Activated CD8-positive, alpha-beta T cell treated with anti-CD3 and anti-CD28 coated beads for 36 hours (primary cell): ENCODE results near the gene TANC2. TPM values are rescaled to one million over a fixed set of nuclear protein-coding genes. Genes with fewer than 3 reads are reported as not detected.

ENCODE experiments used
- ATAC-seq: fragments of 200-7000 bp; cut with Tn5 transposase; one replicate; pipeline ENCODE4 v1.10.0; 2021; ENCODE audit warnings: mild to moderate bottlenecking, moderate library complexity
- CTCF ChIA-PET: fragments of 350-600 bp; sonication (Branson Sonifier 250); formaldehyde crosslinking; loops from one replicate; lab custom pipeline; 2021; ENCODE audit warnings: antibody characterized with exemption; lab: Charles Lee
- POLR2A ChIA-PET: fragments of 350-600 bp; sonication (Branson Sonifier 250); formaldehyde crosslinking; loops from one replicate; lab custom pipeline; 2021; ENCODE audit warnings: antibody characterized with exemption; lab: Charles Lee
- DNase-seq: peaks from one replicate; pipeline ENCODE4 v3.0.0-alpha.2; 2020
- H3K27ac Mint-ChIP-seq: one replicate; pipeline ENCODE4 v1.8.0; 2021; ENCODE audit warnings: mild to moderate bottlenecking, mixed read lengths
- H3K27me3 Mint-ChIP-seq: one replicate; pipeline ENCODE4 v1.8.0; 2021; ENCODE audit warnings: mixed read lengths
- H3K36me3 Mint-ChIP-seq: one replicate; pipeline ENCODE4 v1.8.0; 2021; ENCODE audit warnings: low read depth, mixed read lengths
- H3K4me1 Mint-ChIP-seq: one replicate; pipeline ENCODE4 v1.8.0; 2021; ENCODE audit warnings: low read depth, mixed read lengths
- H3K4me3 Mint-ChIP-seq: one replicate; pipeline ENCODE4 v1.8.0; 2021; ENCODE audit warnings: mild to moderate bottlenecking, moderate library complexity, mixed read lengths
- H3K9me3 Mint-ChIP-seq: one replicate; pipeline ENCODE4 v1.8.0; 2021; ENCODE audit warnings: mixed read lengths
- CTCF ChIP-seq: fragments of 200-600 bp; IDR thresholded peaks from one replicate; pipeline ENCODE4 v1.8.0; 2022; ENCODE audit warnings: antibody characterized with exemption, mild to moderate bottlenecking
- intact Hi-C: fragments of 100-400 bp; cut with micrococcal nuclease; formaldehyde crosslinking; loops from one replicate; pipeline ENCODE4 v1.10.0; 2022
- total RNA-seq, 2 experiments: library from RNA; stranded (reverse); gene quantifications; one replicate each; pipeline ENCODE4 v1.2.3, GENCODE V29; 2021

Gene TANC2
- total RNA-seq, 2 experiments from 2014 or later: 7.9 to 9.6 TPM

- TF ChIP-seq CTCF: no peak
- H3K36me3 Mint-ChIP-seq: no peaks in the 10 kb centered on the region
- ATAC-seq: no peak
- H3K27ac Mint-ChIP-seq: no peak overlapping the region
- no peak for DNase-seq
- H3K9me3 Mint-ChIP-seq: no peaks in the 10 kb centered on the region
- CTCF ChIA-PET: interaction anchor here (0.9 kb wide), 1 partner anchor 43 kb away, joined by 3 read pairs; no protein-coding TSS in a partner anchor
- H3K4me1 Mint-ChIP-seq: no peaks in the 10 kb centered on the region
- POLR2A ChIA-PET: no interaction called here
- intact Hi-C loops: no loop called here
- no peak overlapping the region for H3K4me3 Mint-ChIP-seq
- H3K27me3 Mint-ChIP-seq: no peaks in the 10 kb centered on the region
Observed at GRCh38 chr17:62921817-62922216, 44.2 kb upstream of the TANC2 start.

- Mint-ChIP-seq H3K9me3 (no peaks in the 10 kb centered on the region), H3K4me3 (no peak overlapping the region), H3K27ac (no peak overlapping the region), H3K4me1 (no peaks in the 10 kb centered on the region), H3K27me3 (peaks cover 5% of the 10 kb centered on the region), H3K36me3 (no peaks in the 10 kb centered on the region)
- POLR2A ChIA-PET: no interaction called here
- ATAC-seq (no peak), DNase-seq (no peak)
- intact Hi-C loops: no loop called here
- TF ChIP-seq CTCF: no peak
- CTCF ChIA-PET: no interaction called here
Observed at GRCh38 chr17:62923258-62924150, 42.5 kb upstream of the TANC2 start.

- ChIA-PET POLR2A (no interaction called here), CTCF (no interaction called here)
- DNase-seq (no peak), ATAC-seq (no peak)
- Mint-ChIP-seq H3K4me3 (no peak overlapping the region), H3K27ac (no peak overlapping the region), H3K4me1 (no peaks in the 10 kb centered on the region), H3K36me3 (no peaks in the 10 kb centered on the region), H3K27me3 (peaks cover 10% of the 10 kb centered on the region), H3K9me3 (no peaks in the 10 kb centered on the region)
- TF ChIP-seq CTCF: no peak
- intact Hi-C loops: no loop called here
Observed at GRCh38 chr17:62925267-62925836, 40.7 kb upstream of the TANC2 start.

DNA sequence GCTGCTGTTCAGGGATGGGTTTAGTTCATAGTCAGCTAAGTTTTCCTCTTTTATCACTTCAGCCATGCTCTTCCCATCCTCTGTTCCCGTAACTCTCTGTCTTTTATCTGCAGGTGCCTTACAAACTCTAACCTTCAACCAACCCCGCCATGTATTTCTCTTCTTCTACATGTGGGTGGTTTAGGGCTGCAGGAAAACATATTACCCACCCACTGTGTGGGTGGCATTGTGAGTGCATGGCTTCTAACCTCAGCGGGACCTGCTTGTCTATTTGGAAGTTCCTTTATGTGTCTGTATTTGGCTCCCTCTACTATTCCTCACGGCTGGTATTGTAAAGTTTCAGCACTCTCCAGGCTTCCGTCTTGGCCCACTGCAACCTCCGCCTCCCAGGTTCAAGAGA lies 39.0 kb upstream of the TANC2 start:
- Mint-ChIP-seq H3K36me3 (no peaks in the 10 kb centered on the region), H3K4me1 (no peaks in the 10 kb centered on the region), H3K9me3 (no peaks in the 10 kb centered on the region), H3K4me3 (no peak overlapping the region), H3K27ac (no peak overlapping the region), H3K27me3 (peaks cover 19% of the 10 kb centered on the region)
- intact Hi-C loops: no loop called here
- ChIA-PET CTCF (no interaction called here), POLR2A (no interaction called here)
- no peak for TF ChIP-seq CTCF
- no peak for ATAC-seq
- DNase-seq: no peak

DNA sequence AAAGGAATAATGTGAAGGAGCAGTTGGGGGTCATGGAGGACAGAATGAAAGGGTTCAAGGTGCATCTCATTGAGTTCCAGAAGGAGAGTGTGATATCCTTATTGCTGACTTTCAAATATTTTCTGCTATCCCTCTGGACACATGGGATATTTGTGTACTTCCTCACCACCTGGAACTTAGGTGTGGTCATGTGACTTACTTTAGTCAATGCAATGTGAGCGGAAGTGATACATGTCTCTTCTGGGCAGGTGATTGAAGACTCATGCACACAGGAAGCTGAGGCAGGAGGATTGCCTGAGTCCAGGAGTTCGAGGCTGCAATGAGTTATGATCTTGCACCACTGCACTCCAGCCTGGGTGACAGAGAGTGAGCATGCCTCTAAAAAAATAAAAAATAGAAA lies 36.7 kb upstream of the TANC2 start:
- ChIA-PET POLR2A (interaction anchor here (0.6 kb wide), 1 partner anchor 388 kb away, joined by 3 read pairs; no protein-coding TSS in a partner anchor), CTCF (no interaction called here)
- H3K4me3 Mint-ChIP-seq: no peak overlapping the region
- peaks cover 27% of the 10 kb centered on the region for H3K27me3 Mint-ChIP-seq
- no peak overlapping the region for H3K27ac Mint-ChIP-seq
- intact Hi-C loops: no loop called here
- DNase-seq (no peak), ATAC-seq (no peak)
- H3K9me3 Mint-ChIP-seq: no peaks in the 10 kb centered on the region
- H3K36me3 Mint-ChIP-seq: no peaks in the 10 kb centered on the region
- no peak for TF ChIP-seq CTCF
- no peaks in the 10 kb centered on the region for H3K4me1 Mint-ChIP-seq
